Measurements from ENCODE around the gene MAU2.

The MAU2 gene

DNA sequence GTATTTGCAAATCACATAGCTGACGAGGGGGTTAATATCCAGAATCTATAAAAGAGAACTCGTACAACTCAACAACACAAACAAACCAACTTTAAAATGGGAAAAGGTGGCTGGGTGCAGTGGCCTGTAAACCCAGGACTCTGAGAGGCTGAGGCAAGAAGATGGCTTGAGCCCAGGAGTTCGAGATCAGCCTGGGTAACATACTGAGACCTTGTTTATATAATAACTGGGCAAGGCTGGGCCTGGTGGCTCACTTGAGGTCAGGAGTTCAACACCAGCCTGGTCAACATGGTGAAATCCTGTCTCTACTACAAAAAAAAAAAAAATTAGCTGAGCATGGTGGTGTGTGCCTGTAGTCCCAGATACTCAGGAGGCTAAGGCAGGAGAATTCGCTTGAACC lies 25.7 kb upstream of the MAU2 start:
- H3K4me3 ChIP-seq (ENCODE audit: low read length, poor library complexity, severe bottlenecking) = no peak overlapping the region
- H3K4me1 ChIP-seq (ENCODE audit: insufficient read depth, low read length, poor library complexity, severe bottlenecking) = no peaks in the 10 kb centered on the region
- no peak overlapping the region for H2AFZ ChIP-seq (ENCODE audit: low read length)
- H3K9me3 ChIP-seq (ENCODE audit: insufficient read depth, low read depth, low read length) = no peaks in the 10 kb centered on the region
- peaks cover 24% of the 10 kb centered on the region; the same call in 1 of the 2 replicates for H3K36me3 ChIP-seq (ENCODE audit: insufficient read depth, low read length)
- TF ChIP-seq, protein P1, sequence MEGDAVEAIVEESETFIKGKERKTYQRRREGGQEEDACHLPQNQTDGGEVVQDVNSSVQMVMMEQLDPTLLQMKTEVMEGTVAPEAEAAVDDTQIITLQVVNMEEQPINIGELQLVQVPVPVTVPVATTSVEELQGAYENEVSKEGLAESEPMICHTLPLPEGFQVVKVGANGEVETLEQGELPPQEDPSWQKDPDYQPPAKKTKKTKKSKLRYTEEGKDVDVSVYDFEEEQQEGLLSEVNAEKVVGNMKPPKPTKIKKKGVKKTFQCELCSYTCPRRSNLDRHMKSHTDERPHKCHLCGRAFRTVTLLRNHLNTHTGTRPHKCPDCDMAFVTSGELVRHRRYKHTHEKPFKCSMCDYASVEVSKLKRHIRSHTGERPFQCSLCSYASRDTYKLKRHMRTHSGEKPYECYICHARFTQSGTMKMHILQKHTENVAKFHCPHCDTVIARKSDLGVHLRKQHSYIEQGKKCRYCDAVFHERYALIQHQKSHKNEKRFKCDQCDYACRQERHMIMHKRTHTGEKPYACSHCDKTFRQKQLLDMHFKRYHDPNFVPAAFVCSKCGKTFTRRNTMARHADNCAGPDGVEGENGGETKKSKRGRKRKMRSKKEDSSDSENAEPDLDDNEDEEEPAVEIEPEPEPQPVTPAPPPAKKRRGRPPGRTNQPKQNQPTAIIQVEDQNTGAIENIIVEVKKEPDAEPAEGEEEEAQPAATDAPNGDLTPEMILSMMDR (conservative IDR thresholded peaks at IDR 0.05; ENCODE audit: low read length) = no peak
- TF ChIP-seq EZH2phosphoT487 (IDR thresholded peaks at IDR 0.05; ENCODE audit: borderline replicate concordance) = no peak
- H3F3A ChIP-seq (ENCODE audit: low read depth) = no peaks in the 10 kb centered on the region
- H3K79me2 ChIP-seq (ENCODE audit: insufficient read depth, low read length) = no peaks in the 10 kb centered on the region
- no peak overlapping the region for H3K9ac ChIP-seq (ENCODE audit: low read depth, low read length, poor library complexity, severe bottlenecking)
- no peak overlapping the region for H3K4me2 ChIP-seq (ENCODE audit: low read depth, low read length, poor library complexity, severe bottlenecking)
- no peaks in the 10 kb centered on the region for H4K20me1 ChIP-seq (ENCODE audit: insufficient read depth, low read length, poor library complexity, severe bottlenecking)
- H3K27me3 ChIP-seq (ENCODE audit: insufficient read depth, low read length, poor library complexity, severe bottlenecking) = no peaks in the 10 kb centered on the region
- H3K9me2 ChIP-seq (replicated peaks; ENCODE audit: low read depth, low read length) = no peaks in the 10 kb centered on the region

DNA sequence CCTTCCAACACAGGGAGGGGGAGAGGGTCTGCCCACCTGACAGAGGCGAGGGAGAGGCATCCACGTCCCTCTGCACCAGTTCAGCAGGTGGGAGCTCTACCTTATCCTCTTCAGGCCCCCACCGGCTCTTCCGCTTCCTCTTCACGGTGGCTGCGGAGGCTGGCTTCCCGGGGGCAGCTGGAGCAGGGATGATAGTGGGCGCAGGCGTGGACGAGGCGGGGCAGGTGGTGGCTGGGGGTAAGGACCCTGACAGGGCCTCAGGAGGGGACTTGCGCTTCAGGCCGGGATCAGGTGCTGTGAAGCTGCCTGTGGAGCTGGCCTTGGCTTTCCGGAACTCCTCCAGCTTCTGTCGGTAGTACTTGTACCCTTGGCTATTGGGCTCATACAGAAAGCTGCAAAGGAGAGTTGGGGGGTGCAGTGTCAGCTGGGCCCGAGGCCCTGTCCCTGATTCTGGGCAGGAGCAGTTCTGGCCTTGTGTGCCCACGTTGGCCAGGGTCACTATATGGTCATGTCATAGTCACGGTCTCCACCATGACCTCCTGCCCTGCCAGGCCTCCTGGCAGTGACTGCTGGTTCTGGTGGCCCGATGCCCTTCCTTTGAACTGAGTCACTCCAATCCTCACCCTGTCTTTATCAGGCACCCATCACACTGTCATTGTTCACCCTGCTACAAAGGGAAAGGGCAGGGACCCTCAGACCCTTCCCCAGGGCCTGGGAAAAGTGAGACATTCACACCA lies 23.5 kb upstream of the MAU2 start:
- TF ChIP-seq, protein P1 (conservative IDR thresholded peaks at IDR 0.05; ENCODE audit: low read length) = no peak
- TF ChIP-seq EZH2phosphoT487 (IDR thresholded peaks at IDR 0.05; ENCODE audit: borderline replicate concordance) = no peak
- H2AFZ ChIP-seq (ENCODE audit: low read length) = no peak overlapping the region

DNA sequence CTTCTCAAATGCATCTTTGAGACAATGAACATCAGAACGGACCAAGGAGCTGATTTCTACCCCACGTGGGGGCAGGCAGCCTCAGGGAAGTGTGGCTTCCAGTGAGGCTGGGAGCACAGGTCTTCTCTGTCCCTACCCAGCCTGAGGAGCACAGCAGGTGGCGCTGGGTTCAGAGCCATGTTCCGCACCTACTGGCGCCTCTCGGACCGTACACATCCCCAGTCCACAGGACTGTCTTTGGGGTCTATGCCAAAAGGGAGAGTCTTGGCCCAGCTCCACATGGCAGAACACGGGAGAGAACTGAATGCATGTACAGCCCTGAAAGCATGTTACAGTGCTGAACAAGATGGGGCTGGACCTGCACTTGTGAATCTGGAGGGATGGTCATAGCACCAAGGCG lies 22.9 kb upstream of the MAU2 start:
- no peak for TF ChIP-seq EZH2phosphoT487 (IDR thresholded peaks at IDR 0.05; ENCODE audit: borderline replicate concordance)
- TF ChIP-seq, protein P1 (conservative IDR thresholded peaks at IDR 0.05; ENCODE audit: low read length) = no peak
- no peak overlapping the region for H3K4me2 ChIP-seq (ENCODE audit: low read depth, low read length, poor library complexity, severe bottlenecking)
- no peaks in the 10 kb centered on the region for H3K9me2 ChIP-seq (replicated peaks; ENCODE audit: low read depth, low read length)
- H3K4me1 ChIP-seq (ENCODE audit: insufficient read depth, low read length, poor library complexity, severe bottlenecking) = no peaks in the 10 kb centered on the region
- peaks cover 31% of the 10 kb centered on the region; the same call in 1 of the 2 replicates for H3K36me3 ChIP-seq (ENCODE audit: insufficient read depth, low read length)
- no peak overlapping the region for H3K9ac ChIP-seq (ENCODE audit: low read depth, low read length, poor library complexity, severe bottlenecking)
- H3F3A ChIP-seq (ENCODE audit: low read depth) = no peaks in the 10 kb centered on the region
- H3K4me3 ChIP-seq (ENCODE audit: low read length, poor library complexity, severe bottlenecking) = no peak overlapping the region
- no peaks in the 10 kb centered on the region for H3K79me2 ChIP-seq (ENCODE audit: insufficient read depth, low read length)
- no peaks in the 10 kb centered on the region for H3K27me3 ChIP-seq (ENCODE audit: insufficient read depth, low read length, poor library complexity, severe bottlenecking)
- H4K20me1 ChIP-seq (ENCODE audit: insufficient read depth, low read length, poor library complexity, severe bottlenecking) = no peaks in the 10 kb centered on the region
- H2AFZ ChIP-seq (ENCODE audit: low read length) = no peak overlapping the region
- H3K9me3 ChIP-seq (ENCODE audit: insufficient read depth, low read depth, low read length) = no peaks in the 10 kb centered on the region

More for the DNA sequence above, 23.5 kb upstream of the MAU2 start:
- Histone ChIP-seq H3K4me2 (ENCODE audit: low read depth, low read length, poor library complexity, severe bottlenecking) (no peak overlapping the region), H3K9ac (ENCODE audit: low read depth, low read length, poor library complexity, severe bottlenecking) (no peak overlapping the region), H3F3A (ENCODE audit: low read depth) (no peaks in the 10 kb centered on the region), H3K9me3 (ENCODE audit: insufficient read depth, low read depth, low read length) (no peaks in the 10 kb centered on the region), H3K9me2 (replicated peaks; ENCODE audit: low read depth, low read length) (no peaks in the 10 kb centered on the region), H3K79me2 (ENCODE audit: insufficient read depth, low read length) (no peaks in the 10 kb centered on the region), H3K4me3 (ENCODE audit: low read length, poor library complexity, severe bottlenecking) (no peak overlapping the region), H4K20me1 (ENCODE audit: insufficient read depth, low read length, poor library complexity, severe bottlenecking) (no peaks in the 10 kb centered on the region), H3K27me3 (ENCODE audit: insufficient read depth, low read length, poor library complexity, severe bottlenecking) (no peaks in the 10 kb centered on the region), H3K36me3 (ENCODE audit: insufficient read depth, low read length) (peaks cover 29% of the 10 kb centered on the region; the same call in 1 of the 2 replicates), H3K4me1 (ENCODE audit: insufficient read depth, low read length, poor library complexity, severe bottlenecking) (no peaks in the 10 kb centered on the region)

All from Loucy (cell line).